ENCODE measurements around the gene ST8SIA2.

DNA sequence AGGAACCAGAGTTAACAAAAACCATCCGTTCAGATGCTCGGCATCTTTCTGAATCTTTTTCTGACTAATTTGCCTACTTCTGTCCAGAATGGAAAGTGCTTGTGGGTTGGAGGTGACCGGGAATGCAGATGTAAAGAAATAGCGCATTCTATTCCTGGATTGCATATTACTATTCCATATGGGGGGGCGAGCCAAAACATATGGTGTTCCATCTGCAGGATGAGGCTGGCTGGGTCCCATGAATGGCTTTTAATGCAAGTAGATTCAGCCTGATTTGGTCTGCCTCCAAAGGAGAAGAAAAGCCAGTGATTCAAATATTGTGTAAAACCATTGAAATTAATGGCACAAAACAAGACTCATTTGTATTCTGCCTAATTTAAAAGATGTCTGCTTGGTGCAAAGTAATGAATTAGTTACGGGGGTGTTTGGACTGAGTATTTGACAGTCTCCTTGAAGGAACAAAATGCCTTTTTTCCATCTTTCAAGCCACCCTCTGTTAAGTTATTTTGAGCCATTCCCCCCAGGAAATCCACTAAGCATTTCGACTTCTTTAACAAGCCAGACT is 99.0 kb downstream of the ST8SIA2 start:
- TF ChIP-seq POLR2A (IDR thresholded peaks at IDR 0.05; ENCODE audit: low read length) (no peak), GATA1 (IDR thresholded peaks at IDR 0.05; ENCODE audit: low read depth, low read length) (no peak)

Measured in erythroblast (primary cell).